Cardiac septum (tissue), 1 donor: Measurements from ENCODE around the gene NOSTRIN. TPM values are rescaled to one million over a fixed set of nuclear protein-coding genes. Genes with fewer than 3 reads are reported as not detected.
"Not testable (repeated sequence)": the region's sequence is repeated elsewhere in the genome, so short reads cannot be mapped to it uniquely, and the experiment has no call there.

Experiments used
- DNase-seq: peaks from one replicate; pipeline ENCODE4 v3.0.0-alpha.2; 2020; ENCODE audit warnings: low spot score
- intact Hi-C: fragments of 100-400 bp; cut with DNase I; formaldehyde crosslinking; loops from one replicate; pipeline ENCODE4 v1.14.0; 2022
- long read RNA-seq: library from polyadenylated mRNA; unstranded; transcript quantifications from one replicate; pipeline ENCODE4 v2.0.0, GENCODE V29; 2021
- total RNA-seq: library from RNA; stranded (reverse); fragmentation: NEBNext Ultra II Directional; extraction: Animal tissue kit (Norgen Biotek cat#: 25700); gene quantifications from one replicate; pipeline ENCODE4 v1.2.1, GENCODE V29; 2021
- donor health status: DM: no; HTN: no; CAD: no.

Gene NOSTRIN
- total RNA-seq = 8.9 TPM
- long read RNA-seq, transcript NOSTRIN-201 (16 exons, 2,294 nt) = major isoform, 6 of 8 reads
- long read RNA-seq, partial matches to known transcripts = 1 of 8 reads
- long read RNA-seq, other reads (novel, unspliced or antisense) = 1 of 8 reads

GRCh38 chr2:168801961-168802858 is at the start of gene NOSTRIN:
TSS of gene NOSTRIN (plus strand) at chr2:168802637. CDS start at chr2:168802647, 10 bp downstream.
- intact Hi-C loops = no loop called here
- DNase-seq = no peak

GRCh38 chr2:168753765-168754329 is 48.6 kb upstream of the NOSTRIN start:
- no peak for DNase-seq
- intact Hi-C loops = no loop called here

- intact Hi-C loops = loop anchor here (5.0 kb wide), 3 partner anchors 35 to 300 kb away; partner anchors contain the start of gene CERS6
- DNase-seq = no peak
Measured at GRCh38 chr2:168757223-168757622, 45.2 kb upstream of the NOSTRIN start.

GRCh38 chr2:168758970-168759820 is 43.2 kb upstream of the NOSTRIN start:
- intact Hi-C loops = loop anchor here (1.0 to 5.0 kb wide), 4 partner anchors 37 to 413 kb away; partner anchors contain the start of gene CERS6
- no peak for DNase-seq

- DNase-seq = no peak
- intact Hi-C loops = no loop called here
Measured at GRCh38 chr2:168765401-168765800, 37.0 kb upstream of the NOSTRIN start.

- DNase-seq = no peak
- intact Hi-C loops = no loop called here
Measured at GRCh38 chr2:168766600-168766999, 35.8 kb upstream of the NOSTRIN start.

GRCh38 chr2:168767258-168767657 is 35.2 kb upstream of the NOSTRIN start:
- no peak for DNase-seq
- intact Hi-C loops = no loop called here

GRCh38 chr2:168768357-168768756 is 34.1 kb upstream of the NOSTRIN start:
- intact Hi-C loops, DNase-seq: not testable (repeated sequence)

GRCh38 chr2:168770796-168771195 is 31.6 kb upstream of the NOSTRIN start:
- intact Hi-C loops = loop anchor here (5.0 kb wide), 1 partner anchor 77 kb away; no protein-coding TSS in a partner anchor
- DNase-seq = no peak

- intact Hi-C loops = loop anchor here (2.0 to 5.0 kb wide), 2 partner anchors 75 to 148 kb away; no protein-coding TSS in a partner anchor
- no peak for DNase-seq
Measured at GRCh38 chr2:168772704-168773103, 29.7 kb upstream of the NOSTRIN start.

- no peak for DNase-seq
- intact Hi-C loops = loop anchor here (2.0 to 5.0 kb wide), 2 partner anchors 74 to 148 kb away; no protein-coding TSS in a partner anchor
Measured at GRCh38 chr2:168773128-168773527, 29.3 kb upstream of the NOSTRIN start.

GRCh38 chr2:168773719-168774521 is 28.5 kb upstream of the NOSTRIN start:
- intact Hi-C loops = loop anchor here (2.0 to 5.0 kb wide), 2 partner anchors 73 to 147 kb away; no protein-coding TSS in a partner anchor
- no peak for DNase-seq

GRCh38 chr2:168775837-168776236 is 26.6 kb upstream of the NOSTRIN start:
- intact Hi-C loops = loop anchor here (5.0 kb wide), 1 partner anchor 36 kb away; no protein-coding TSS in a partner anchor
- DNase-seq = no peak

GRCh38 chr2:168780669-168781071 is 21.8 kb upstream of the NOSTRIN start:
- intact Hi-C loops = no loop called here
- DNase-seq = no peak

GRCh38 chr2:168781191-168781817 is 21.1 kb upstream of the NOSTRIN start:
- intact Hi-C loops = no loop called here
- no peak for DNase-seq

- intact Hi-C loops = no loop called here
Measured at GRCh38 chr2:168782271-168782670, 20.2 kb upstream of the NOSTRIN start.

GRCh38 chr2:168784993-168785392 is 17.4 kb upstream of the NOSTRIN start:
- DNase-seq = no peak
- intact Hi-C loops = no loop called here

More at GRCh38 chr2:168782271-168782670, 20.2 kb upstream of the NOSTRIN start:
- DNase-seq = no peak
